Mucosa of gallbladder (tissue), 1 donor: ENCODE data around the gene RIMBP2. TPM values are rescaled to one million over a fixed set of nuclear protein-coding genes. Genes with fewer than 3 reads are reported as not detected.
A peak's percentile ranks its signal among the peaks of the same experiment; 100 is the strongest.
"Not testable (repeated sequence)": the region's sequence is repeated elsewhere in the genome, so short reads cannot be mapped to it uniquely, and the experiment has no call there.

Source experiments
- DNase-seq: peaks from one replicate; pipeline ENCODE4 v3.0.0-alpha.2; 2020; ENCODE audit warnings: low spot score
- total RNA-seq: library from RNA; stranded (reverse); gene quantifications from one replicate; pipeline ENCODE4 v1.2.1, GENCODE V29; 2021
- donor health status: DM: no; HTN: no; CAD: no.

The RIMBP2 gene, protein sequence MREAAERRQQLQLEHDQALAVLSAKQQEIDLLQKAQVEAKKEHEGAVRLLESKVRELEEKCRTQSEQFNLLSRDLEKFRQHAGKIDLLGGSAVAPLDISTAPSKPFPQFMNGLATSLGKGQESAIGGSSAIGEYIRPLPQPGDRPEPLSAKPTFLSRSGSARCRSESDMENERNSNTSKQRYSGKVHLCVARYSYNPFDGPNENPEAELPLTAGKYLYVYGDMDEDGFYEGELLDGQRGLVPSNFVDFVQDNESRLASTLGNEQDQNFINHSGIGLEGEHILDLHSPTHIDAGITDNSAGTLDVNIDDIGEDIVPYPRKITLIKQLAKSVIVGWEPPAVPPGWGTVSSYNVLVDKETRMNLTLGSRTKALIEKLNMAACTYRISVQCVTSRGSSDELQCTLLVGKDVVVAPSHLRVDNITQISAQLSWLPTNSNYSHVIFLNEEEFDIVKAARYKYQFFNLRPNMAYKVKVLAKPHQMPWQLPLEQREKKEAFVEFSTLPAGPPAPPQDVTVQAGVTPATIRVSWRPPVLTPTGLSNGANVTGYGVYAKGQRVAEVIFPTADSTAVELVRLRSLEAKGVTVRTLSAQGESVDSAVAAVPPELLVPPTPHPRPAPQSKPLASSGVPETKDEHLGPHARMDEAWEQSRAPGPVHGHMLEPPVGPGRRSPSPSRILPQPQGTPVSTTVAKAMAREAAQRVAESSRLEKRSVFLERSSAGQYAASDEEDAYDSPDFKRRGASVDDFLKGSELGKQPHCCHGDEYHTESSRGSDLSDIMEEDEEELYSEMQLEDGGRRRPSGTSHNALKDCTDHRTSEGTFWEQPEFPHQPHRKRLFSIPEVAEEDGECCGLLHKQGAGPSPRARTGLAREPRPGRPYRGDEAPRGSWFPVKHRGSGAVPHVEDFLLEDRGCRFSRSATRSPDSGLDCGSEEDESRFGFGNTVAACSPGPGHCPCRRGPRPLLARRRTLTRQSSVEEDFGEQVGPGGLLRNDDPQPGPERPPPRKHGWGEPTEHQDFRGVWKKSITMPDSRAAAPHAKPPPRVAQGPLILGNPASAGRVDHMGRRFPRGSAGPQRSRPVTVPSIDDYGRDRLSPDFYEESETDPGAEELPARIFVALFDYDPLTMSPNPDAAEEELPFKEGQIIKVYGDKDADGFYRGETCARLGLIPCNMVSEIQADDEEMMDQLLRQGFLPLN (N-terminal part only)
- total RNA-seq: 1.3 TPM

DNA sequence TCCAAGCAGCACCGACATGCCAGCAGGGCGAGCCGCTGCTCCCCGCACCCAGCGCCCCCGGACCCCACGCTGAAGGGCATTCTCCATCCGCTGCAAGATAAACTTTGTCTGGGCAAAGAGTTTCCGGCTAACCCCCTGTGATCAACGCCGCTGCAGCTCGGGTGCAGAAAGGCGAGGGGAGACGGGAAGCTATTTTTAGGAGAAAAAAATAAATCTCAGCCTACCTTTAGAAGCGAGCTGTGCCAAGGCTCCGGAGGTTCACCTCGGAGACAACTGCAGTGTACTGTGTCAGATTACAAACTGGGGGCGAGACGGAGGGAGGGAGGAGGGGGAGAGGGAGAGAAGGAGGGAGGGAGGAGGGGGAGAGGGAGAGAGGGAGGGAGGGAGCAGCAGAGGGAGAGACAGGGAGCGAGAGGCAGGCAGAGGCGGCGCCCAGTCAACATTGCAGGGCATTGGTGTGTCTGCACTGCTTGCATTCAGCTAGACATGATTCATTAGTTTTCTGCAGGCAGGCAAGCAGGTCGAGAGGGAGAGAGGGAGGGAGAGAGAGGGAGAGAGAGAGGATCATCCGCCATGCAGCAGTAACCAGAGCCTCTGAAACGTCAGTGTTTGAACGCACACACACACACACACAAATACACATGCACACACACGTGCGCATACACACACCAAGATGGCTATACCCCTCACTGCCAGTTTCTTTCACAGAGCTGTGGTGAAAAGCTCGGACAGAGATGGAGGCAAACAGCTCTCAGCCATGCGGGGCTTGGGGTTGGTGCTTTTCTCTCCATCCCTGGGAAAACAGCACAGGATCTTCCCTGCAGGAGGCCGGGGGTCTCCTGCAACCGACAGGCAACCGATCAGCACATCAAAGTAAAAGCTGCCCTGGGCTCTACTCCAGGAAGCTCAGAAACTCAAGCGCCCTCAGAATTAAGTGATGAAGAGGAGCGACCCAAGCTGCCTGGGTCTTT, at the start of gene RIMBP2:
Gene RIMBP2, minus strand, starts transcription at position 302 of the 971 bp plus-strand sequence. CDS start 237,286 bp downstream, outside the sequence.
- no peak for DNase-seq

DNA sequence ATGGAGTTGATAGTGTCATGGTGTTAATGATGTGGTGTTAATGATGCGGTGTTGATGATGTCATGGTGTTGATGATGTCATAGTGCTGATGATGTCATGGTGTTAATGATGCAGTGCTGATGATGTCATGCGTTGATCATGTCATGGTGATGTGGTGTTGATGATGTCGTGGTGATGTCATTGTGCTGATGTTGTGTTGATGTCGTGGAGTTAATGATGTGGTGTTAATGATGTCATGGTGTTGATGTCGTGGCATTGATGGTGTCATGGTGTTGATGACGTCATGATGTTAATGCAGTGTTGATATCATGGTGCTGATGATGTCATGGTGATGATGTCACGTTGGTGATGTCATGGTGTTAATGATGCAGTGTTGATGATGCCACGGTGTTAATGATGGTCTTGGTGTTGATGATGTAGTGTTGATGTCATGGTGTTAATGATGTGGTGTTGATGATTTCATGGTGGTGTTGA, 49.1 kb upstream of the RIMBP2 start:
- DNase-seq: no peak

DNA sequence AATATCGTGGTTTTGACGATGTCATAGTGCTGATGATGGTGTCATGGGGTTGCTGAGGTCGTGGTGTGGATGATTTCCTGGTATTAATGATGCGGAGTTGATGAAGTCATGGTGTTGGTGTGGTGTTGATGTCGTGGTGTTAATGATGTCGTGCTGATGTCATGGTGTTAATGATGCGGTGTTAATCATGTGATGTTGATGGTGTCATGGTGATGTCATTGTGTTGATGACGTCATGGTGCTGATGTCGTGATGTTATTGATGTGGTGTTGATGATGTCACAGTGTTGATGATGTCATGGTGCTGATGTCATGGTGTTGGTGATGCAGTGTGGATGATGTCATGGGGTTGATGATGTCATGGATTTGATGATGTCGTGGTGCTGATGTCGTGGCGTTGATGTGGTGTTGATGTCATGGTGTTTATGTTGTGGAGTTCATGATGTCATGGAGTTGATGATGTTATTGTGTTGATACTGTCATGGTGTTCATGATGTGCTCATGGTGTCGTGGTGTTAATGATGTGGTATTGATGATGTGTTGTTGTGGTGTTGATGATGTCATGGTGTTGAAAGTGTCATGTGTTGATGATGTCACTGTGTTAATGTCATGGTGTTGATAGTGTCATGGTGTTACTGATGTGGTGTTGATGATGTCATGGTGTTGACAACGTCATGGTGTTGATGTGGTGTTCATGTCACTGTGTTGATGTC, 48.5 kb upstream of the RIMBP2 start:
- DNase-seq: no peak

DNA sequence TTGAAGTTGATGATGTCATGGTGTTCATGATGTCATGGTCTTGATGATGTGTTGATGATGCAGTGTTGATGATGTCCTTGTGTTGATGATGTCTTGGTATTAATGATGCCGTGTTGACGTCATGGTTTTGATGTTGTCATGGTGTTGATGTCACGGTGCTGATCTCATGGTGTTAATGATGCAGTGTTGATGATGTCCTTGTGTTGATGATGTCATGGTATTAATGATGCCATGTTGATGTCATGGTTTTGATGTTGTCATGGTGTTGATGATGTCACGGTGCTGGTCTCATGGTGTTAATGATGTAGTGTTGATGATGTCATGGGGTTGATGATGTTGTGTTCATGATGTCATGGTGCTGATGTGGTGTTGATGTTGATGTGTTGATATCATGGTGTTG, 48.0 kb upstream of the RIMBP2 start:
- DNase-seq: no peak

DNA sequence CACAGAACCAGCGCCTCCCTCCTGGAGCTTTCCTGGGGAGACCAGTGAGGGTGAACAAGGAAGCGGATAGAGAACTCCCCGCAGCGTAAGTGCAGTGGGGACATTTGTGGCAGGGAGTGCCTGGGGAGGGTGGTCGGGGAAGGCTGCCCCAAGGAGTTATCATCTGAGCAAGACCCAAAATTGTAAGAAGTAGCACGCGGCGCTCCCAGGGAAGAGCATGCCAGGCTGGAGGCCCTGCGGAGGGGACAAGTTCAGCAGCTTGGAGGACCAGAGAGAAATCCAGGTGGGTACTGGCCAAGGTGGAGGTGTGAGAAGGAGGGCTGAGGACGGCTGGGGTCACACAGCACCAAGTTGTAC, 46.2 kb upstream of the RIMBP2 start:
- no peak for DNase-seq

DNA sequence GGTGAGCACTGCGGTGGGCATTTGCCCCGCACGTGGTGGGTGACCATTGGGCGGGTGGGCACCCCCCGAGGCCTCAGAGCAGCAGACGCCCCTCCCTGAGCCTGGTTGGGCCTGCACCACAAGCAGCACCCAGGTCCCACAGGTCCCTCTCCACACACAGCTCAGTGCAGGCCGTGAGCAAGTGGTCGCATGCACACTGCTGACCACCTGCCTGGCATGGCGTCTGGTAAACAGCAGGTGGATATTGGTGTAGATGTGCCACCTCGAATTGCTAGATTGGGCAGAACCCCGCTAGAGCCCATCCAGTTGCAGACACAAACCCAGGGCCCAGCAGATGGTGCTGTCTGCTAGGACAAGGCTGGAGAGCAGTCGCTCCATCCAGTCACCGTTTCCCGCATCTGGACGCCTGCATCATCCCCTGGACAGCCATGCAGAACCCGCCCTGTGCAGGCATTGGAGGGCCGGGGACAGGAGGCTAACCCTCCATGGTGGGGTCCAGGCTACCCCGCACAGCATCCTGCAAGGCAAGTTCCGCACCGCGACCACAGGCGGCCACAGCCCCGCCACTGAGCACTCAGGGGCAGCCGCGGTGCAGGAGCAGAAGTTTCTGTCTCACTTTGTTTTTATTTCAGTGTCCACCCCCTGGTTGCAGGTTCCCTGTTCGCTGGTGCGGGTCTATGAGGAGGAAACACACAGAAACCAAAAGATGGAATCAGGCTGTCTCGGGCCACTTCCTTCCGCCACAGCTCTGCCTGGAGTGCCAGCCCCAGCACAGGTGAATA, 45.6 kb upstream of the RIMBP2 start:
- peak; percentile 31 for DNase-seq

DNA sequence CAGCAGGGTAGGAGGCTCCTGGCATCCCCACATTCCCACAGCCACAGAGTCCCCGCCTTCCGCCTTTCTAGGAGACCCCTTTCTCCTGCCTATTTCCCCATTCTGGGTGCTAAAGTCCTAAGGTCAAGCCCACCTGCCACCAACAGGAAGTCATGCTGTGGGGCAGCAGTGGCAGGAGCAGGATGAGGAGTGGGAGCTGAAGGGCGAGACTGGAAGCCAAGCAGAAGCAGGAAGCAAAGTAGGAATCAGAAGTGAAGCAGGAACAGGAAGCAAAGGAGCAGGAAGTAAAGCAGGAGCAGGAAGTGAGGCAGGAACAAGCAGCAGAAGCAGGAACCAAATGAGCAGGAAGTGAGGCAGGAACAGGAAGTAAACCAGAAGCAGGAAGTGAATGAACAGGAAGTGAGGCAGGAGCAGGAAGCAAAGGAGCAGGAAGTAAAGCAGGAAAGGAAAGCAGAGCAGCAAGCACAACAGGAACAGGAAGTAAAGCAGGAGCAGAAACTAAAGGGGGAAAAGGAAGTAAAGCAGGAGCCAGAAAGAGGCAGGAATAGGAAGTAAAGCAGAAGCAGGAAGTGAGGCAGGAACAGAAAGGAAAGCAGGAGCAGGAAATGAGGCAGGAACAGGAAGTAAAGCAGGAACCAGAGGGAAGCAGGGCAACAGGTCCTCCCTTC, 38.3 kb upstream of the RIMBP2 start:
- no peak for DNase-seq

DNA sequence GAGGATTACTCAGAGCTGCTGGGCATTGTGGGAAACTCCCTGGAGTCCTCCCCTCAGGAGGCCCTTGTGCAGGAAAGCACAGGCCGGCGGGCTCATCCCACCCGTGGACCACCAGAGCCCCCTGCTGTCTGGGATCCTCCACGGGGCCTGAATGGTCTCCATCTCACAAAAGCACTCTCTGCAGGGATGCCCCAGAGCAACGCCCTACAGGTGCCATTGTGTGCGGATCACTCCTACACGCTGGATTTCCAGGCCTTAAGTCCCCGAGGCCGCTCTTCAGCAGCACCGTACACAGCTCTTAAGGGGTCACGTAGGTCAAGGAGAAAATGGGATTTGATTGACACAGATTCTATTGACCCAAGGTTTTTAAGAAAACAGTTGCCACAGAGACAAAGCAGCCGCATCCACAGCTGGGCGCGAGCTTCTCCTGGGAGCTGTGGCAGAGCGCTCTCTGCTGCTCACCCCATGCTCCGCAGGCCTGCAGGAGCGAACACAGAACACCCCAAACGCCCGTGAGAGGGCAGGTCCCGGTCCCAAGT, 36.7 kb upstream of the RIMBP2 start:
- DNase-seq: no peak

DNA sequence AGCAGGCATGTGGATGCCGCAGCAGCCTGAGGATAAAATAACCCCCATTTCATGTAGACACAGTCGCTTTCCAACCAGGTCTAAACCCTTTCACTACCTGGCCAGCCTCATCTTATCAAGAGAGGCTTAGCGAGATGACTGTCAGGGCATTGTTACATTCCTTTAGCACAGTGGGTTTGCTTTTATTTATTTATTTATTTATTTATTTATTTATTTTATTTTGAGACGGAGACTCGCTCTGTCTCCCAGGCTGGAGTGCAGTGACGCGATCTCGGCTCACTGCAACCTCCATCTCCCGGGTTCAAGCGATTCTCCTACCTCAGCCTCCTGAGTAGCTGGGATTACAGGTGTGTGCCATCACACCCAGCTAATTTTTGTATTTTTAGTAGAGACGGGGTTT, 35.9 kb upstream of the RIMBP2 start:
- DNase-seq: not testable (repeated sequence)

DNA sequence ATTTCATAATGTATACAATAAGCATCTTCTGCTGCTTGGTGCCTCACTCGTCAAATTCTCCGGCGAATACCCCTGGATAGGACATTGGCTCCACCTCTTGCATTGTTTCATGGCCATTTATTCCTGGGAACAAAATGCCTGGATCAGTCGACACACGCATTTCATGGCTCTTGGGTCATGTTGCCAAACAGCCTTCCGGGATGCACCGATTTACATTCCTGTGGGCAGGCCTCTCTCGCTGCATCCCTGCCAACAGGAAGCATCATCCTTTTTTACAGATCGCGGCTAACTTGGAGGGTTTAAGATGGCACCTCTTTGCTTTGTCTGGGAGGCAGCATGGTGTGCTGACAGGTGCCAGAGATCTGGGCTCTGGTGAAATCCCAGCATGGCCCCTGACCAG, 32.7 kb upstream of the RIMBP2 start:
- DNase-seq: no peak

DNA sequence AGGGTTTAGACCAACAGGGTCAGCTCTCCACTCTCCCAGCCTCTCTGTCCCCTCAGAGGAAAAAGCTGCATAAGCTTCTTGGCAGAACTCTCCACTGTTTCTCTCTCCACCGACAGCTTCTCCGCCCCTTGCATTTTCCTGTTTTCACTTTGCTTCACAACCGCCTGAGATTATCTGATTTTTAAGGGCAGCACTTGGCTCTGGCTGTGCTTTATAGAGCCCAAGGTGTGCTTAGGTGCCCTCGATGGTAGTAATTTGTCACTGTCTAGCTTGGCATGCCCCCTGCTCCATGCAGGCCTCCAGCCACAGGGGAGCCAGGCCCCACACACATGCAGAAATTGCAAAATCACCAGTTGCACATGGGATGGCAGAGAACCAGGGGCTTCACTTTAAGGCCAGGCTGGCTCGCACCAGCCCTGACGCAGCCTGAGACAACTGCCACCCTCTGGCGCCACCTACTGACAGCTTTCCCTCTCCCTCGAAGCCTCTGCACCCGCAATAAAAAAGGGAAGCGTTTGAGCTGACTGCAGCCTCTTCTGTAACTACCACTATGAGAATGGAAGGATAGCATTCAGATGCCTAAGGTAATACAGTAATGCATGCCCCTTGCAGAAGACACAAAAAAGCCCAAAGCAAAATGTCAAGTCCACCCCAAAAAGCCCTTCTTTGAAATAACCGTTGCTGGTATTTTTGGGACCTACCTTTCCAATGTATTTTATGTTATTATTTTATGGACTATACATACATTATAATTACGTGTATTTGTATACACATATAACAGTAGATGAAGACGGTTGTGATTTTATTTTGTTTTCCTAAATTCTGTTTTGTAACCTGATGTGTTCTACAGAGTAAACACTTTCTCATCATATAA, 32.0 kb upstream of the RIMBP2 start:
- DNase-seq: peak; percentile 77

DNA sequence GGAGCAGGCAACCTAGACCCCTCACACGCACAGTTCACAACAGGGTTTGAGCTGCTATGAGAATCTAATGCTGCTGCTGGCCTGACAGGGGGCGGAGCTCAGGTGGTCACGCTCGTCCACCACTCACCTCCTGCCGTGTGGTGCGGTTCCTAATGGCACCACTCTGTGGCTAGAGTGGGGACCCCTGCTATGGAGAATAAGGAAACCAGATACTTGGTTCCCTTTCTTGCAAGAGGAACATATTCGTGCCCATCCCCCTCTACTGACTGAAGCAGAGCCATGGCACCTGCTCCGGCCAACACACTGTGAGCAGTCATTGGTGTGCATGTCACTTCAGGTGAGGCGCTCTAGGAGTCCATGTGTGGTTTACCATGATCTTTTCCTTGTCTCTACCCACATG, 30.4 kb upstream of the RIMBP2 start:
- DNase-seq: no peak

DNA sequence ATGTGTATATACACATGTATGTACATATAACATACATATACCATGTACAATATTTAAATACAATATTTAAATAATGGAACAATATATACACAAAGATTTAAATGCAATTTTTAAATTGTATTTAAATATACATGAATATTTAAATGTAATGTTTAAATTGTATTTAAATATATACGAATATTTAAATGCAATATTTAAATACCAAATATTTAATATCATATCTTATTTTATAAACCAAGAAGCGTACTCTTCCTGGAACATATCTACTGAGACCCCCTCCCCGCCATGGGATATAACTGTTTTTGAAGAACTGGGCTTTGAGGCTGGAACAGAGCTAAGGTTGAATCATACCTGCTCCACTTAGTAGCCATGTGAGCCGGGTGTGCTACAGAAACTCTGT, 29.8 kb upstream of the RIMBP2 start:
- no peak for DNase-seq

DNA sequence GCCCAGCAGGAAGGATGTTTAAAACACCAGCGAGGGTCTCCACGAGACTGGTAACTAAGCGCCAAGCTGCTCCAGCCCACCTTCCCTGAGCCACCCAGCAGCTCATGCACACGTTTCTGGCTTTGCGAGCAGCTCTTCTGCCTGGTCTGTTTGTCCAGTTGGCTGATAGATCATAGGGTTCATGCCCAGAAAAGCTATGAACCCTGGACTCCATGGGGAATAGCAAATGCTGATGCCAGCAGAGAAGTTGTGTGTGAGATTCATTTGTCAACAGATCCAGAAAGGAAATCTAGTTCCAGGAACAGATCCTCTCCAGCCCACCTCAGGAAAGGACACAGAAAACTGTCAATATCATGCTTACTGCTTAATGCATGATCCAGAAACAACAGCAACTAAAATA, 28.2 kb upstream of the RIMBP2 start:
- DNase-seq: no peak

DNA sequence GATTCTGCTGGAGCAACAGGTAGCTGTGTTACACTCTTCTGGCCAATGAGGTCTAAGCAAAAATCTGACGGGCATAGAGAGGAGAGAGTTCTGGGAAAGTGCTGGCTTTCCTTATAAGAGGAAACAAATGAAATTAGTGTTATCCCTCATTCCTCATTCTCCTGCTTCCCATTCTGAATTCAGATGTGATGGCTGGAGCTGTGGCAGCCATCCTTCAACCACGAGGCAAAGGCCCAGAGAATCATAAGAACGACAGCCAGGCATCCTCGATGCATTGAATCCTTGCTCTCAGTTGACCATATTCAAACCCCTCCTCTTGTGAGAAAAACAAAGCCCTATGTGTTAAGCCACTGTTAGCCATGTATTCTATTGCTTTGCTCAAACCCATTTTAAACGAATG, 27.5 kb upstream of the RIMBP2 start:
- no peak for DNase-seq

DNA sequence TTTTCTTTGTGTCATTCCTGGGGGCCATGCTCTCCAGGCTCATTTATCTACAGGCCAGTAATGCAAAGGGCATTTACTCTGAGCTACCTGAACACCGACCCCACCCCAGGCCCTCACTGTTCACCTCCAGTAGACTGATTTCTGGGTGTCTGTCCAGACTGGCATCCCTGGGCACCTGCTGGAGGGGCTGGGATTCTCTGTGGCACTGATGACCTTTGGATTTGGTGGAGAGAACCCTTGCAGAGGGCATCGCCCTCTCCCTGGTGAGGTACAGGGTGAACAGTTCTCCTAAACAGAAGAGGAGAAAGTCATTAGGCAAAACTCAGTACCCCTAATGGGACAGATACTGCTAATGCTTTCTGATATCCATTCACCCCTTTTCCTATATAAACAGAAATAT, 27.1 kb upstream of the RIMBP2 start:
- DNase-seq: no peak

DNA sequence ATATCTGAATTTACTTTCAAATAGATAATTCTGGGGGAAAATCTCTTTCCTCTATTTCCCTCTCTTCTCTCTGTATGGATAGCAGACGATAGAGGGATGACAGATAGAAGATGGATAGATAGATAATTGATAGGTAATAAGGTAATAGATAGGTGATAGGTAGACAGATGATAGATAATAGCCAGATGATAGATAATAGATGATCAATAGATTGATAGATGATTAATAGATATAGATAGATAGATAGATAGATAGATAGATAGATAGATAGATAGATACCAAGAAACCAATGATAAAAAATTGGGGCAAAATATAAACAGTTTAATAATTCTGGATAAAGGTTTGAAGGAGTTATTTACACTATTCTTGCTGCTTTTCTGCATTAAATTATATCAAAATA, 26.6 kb upstream of the RIMBP2 start:
- no peak for DNase-seq

DNA sequence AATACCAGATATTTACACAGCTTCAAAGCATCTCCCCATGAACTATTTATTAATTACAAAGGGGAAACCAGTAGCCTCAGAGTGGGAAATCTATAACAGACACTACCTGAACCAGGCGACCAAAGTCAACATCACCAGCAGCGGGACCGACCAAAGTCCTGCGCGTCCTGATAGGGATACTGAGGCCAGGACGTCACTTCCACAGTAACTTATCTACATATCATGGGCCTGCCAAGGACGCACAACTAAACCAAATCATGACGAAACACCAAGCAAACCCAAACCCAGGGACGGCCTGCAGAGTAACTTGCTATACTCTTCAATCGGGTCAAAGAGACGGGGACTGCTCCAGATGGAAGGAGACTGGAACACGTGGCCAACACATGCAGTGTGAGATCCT, 26.0 kb upstream of the RIMBP2 start:
- no peak for DNase-seq
